GM21786 (cell line): ENCODE data around the gene PRKCB.

ENCODE experiments used
- ATAC-seq: cut with Tn5 transposase; IDR thresholded peaks from one replicate; pipeline ENCODE4 v1.9.1; 2021; ENCODE audit not compliant: unreplicated experiment

PRKCB gene

DNA sequence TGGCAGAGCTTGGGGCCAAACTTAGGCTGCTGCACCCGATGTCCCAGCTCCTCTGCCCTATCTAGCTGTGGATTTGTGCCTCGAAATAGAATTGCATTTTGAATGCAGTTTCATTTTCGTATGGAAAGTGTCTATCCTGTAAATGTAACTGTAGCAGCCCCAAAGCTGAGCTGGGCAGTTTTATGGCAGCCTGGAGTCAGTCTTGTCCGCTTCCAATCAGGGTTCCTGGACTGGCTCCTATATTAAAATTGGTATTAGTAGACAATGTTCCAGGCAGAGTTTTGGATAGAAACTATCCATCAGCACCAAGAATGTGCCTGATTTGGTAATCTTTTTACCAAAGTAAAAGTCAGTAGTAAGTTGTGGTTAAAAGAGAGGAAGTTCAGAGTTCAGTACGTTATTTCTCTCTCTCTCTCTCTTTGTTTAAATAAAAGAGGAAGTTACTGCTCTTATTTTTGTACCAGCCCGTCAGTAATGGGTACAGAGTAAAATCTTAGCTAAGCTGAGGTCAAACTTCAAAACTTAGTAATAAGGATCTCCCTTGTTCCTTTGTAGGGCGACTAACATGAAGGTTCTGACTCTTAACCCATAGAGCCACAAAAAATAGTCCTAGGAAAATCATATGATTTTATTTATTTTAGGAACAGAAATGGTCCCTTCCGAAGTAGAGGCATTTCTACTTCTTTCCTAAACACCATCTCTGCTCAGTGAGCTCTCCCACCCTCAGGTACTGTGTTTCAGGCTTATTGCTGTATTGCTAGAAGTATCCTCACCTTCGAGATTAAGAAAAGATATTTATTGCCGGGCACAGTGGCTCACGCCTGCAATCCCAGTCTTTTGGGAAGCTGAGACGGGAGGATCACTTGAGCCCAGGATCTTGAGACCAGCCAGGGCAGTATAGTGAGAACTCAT, 28.0 kb downstream of the PRKCB start:
- ATAC-seq, result peak; percentile 77

DNA sequence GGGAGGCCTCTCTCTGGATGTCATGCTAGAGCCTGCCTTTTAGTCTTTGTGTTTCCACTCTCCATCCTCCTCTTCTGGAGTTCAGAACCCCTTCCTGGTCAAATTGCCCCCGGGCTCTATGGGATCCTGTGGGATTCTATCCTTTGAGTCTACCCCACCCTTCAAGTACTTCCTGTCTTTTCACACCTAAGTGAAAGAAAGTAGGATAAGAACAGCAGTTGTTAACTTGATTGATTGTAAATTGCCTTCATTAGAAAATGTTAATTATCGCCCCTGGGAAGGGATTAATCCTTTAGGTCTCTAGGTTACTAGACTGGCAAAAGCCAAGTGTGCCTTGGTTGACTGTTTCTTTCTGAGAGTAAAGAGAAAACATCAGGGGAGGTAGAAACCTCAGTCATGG, 30.1 kb downstream of the PRKCB start:
- ATAC-seq, result no peak

DNA sequence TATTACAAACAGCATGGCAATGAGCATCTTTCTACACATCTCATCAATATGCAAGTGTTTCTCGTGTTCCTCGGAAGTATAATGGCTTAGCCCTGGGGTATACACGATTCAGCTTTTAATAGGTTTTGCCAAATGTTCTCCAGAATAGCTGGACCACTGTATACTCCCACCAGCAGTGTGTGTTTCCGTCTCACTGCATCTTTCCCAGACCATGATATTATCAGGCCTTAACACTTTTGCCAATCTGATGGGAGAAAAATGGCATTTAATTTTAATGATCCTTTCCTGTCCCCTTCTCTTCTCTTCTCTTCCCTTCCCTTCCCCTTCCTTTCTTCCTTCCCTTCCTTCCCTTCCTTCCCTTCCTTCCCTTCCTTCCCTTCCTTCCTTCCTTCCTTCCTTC, 30.8 kb downstream of the PRKCB start:
- no peak for ATAC-seq

DNA sequence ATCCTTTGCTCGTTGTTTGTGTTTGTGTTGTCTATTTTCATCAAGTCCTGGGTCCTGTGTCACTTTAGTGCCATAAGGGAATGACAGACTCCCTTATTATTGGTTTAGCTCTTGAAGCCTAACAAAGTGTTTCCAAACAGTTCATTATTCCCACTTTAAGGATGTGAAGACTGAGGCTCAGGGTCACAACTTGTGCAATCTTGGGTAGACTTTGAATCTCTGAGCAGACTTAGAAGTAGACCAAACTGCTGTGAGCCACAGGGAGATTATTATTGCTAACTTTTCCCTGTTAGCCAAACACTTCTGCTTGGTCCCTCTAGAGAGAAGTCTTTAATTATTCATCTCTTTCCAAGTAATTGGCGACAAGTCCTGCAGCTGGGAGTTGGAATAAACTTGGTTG, 31.8 kb downstream of the PRKCB start:
- ATAC-seq, result no peak

DNA sequence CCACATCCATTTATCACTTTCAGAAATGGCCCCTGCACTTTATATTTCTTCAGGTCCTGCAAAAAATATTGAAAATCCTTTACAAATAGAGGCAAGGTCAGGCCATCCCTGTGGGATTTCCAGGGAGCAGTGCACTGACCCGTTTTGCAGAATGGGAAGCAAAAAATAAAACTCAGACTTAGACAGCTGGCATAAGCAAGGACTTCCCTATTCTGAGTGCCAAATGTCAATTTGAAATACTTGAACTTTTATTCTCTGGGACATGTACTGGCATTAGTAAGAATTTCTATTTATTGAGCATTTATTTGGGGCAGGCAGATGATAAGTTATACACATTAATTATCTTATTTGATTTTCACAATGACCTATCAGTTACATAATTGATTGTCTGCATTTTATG, 32.4 kb downstream of the PRKCB start:
- no peak for ATAC-seq

DNA sequence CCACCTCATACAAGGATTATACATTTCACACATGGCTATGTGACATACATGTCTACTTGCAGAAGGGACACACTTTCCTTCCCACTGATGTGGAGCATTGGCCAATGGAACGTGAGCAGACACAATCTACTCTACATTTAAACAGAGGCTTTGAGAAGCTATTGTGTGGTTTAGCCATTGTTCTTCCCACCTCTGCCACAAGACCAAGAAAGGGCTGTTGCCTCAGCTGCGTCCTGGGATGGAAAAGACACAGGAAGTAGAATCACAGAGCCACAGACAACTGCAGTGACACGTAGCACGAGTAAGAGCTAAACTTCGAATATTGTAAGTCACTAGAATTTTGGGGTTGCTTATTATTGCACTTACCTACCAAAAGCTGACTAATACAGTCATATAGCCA, 33.3 kb downstream of the PRKCB start:
- ATAC-seq, result no peak

DNA sequence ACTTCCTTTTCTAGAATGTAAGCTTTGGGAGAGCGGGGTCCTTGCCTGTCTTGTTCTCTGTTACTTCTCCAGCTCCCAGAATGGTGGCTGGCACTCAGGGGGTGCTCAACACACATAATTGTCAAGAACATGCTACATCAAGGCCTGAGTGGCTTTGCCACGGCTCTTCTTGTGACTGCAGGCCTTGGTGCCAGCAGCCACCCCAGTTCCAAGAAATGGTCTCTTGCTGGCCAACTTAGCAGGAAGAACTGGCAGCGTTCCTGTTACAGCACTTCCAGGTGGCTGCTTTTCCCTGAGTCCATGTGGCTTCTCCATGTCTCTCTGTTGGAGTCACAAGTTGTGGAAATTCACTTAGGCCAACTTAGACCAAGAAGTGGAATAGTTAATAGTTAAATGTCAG, 36.1 kb downstream of the PRKCB start:
- no peak for ATAC-seq

DNA sequence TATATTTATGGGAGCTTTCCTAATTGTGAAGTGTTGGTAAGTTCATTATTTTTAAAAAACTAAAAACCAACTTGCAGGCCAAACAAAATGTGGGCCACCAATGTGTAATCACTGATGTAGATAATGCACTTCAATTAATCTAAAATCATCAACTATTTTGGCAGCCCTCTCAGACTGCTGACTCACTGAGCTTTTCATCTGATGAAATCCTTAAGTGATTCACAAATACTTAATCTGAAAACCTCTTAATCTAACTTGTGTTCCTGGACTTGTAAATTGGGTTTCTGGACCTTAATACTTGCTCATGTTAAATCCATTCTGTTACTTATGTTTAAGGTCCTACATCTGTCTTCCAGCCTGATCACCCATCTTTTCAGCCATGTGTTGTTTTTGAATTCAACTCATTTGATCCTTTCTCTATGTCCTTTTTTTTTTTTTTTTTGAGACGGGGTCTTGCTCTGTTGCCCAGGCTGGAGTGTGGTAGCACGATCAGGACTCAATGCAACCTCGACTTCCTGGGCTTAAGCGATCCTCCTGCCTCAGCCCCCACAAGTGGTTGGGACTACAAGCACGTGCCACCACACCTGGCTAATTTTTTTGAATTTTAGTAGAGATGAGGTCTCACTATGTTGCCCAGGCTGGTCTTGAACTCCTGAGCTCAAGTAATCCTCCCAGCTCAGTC, 39.0 kb downstream of the PRKCB start:
- no peak for ATAC-seq

DNA sequence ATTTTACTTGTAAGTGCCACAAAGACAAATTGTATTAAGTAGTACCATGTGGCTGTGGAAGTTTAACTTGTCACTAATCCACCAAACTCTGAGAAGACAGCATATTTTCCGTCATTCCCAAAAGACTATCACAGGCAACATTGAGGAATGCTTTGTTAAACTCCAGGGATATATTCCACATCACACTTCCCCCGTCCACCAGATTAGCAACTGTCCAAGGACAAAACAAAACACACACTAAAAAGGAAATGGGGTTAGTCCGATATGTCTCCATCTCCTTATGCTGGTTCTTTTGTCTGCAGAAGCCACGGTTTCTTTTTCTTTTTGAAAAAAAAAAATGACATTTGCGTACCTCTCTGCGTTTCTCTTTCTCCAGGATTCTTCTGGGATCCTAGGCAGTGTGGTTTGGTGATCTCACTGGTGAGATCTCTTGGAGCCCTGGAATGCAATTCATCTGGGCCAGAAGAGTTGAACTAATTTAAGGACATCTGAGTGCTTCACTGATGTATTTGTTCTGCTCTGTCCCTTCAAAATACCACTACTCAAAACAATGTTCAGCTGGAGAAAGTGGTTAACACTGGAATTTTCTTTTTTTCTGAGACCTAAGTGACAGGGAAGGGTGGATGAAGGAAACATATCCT, 40.6 kb downstream of the PRKCB start:
- no peak for ATAC-seq

DNA sequence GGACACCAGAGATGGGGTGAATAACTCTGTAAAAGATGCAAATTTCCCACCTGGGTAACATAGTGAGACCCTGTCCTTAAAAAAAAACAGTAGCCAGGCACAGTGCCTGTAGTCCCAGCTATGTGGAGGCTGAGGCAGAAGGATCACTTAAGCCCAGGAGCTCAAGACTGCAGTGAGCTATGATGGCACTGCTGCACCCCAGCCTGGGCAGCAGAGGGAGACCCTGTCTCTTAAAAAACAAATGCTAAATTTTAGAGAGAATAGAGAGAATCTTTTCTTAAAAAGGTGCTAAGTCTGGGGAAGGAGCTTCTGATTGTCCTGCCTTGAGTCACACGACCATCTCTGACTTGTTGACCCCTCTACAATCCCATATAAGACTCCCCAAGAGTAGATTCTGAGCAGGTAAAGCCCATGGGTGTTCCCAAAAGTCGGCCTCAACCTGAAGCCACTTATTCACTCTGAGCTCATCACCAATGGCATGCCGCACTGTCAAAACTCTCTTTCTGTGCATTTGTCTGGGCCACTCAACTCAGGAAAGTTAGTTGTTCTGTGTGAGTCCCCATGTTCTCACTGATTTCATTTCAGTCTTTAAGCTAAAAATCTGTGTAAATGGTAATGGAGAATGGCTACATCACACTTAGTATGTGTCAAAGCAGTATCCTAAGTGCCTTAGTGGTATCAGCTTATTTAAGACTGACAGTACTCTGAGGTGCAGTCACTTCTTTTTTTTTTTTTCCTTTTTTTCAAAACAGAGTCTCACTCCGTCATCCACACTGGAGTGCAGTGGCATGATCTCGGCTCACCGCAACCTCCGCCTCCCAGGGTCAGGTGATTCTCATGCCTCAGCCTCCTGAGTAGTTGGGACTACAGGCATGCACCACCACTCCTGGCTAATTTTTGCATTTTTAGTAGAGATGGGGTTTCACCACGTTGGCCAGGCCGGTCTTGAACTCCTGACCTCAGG, 41.6 kb downstream of the PRKCB start:
- no peak for ATAC-seq

DNA sequence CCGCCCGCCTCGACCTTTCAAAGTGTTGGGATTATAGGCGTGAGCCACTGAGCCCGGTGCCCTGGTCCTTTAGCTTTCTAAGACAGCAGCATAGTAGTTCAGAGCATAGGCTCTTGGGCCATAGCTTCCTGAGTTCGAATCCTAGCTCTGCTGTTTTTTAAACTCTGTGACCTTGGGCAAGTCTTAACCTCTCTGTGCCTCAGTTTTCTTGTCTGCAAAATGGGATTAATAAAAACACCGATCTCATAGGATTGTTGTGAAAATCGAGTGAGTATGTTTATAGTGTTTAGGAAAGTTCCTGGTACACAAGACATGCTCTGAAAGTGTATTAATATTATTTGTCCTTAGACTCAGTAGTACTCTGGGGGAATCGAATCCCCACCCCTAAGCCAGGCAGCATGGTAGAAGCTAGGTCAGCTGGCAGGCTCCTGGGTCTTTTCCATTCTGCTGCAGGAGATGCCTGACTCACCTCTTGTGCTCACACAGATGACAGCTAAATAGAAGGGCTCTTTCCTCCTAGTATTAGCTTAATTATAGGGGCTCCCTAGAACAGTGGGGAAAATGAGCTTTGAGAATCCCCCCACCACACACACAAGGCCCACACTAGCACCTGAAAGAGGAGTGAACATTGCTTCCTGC, 44.1 kb downstream of the PRKCB start:
- ATAC-seq, result no peak

DNA sequence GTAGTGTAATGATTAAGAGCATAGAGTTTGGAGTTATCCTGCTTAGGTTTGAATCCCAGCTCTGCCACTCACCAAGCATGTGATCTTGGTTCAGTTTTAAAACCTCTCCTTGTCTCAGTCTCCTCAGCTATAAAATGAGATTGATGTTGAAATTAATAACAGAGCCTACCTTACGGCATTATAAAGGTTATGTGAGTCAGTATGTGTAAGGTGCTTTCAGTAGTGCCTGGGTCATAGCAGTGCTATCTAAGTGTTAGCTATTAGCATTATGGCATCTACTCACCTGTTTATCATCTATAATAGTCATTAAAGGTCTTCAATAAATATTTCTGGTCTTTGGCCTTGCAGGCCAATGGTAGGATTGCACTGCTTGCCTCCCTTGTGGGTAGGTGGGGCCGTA, 53.4 kb downstream of the PRKCB start:
- no peak for ATAC-seq

DNA sequence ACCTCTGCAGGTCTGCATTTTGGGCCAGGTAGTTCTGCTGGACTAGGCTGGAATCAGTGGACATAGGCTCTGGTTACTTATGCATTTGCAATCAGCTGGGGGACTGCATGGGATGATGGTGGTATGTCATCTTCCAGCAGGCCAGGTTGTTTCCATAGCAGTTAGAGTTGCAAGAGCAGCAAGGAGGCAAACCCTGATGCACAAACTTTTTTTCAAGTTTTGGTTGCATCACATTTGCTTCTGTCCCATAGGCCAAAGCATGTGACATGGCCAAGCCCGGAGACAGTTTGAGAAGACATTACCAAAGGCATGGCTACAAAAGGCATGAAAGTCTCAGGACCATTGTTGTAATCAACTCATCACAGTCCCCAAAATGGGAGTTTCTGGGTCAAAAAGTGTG, 58.2 kb downstream of the PRKCB start:
- no peak for ATAC-seq

DNA sequence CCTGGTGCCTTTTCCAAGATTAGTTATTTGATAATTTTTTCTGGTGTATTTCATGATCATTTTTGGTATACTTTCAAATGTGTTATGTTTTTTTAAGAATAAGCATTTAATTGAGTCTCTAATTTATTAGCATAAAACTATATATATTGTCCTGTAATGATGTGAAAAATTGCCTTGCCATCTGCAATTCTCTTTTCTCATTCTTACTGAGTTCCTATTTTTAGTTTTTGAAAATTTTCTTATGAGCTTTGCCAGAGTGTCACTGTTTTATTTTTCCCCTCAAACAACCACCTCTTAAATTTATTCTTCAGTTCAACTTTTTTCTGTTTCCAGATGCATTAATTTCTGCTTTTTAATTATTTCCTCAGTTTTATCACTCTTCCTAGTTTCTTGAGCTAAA, 59.3 kb downstream of the PRKCB start:
- ATAC-seq, result no peak

DNA sequence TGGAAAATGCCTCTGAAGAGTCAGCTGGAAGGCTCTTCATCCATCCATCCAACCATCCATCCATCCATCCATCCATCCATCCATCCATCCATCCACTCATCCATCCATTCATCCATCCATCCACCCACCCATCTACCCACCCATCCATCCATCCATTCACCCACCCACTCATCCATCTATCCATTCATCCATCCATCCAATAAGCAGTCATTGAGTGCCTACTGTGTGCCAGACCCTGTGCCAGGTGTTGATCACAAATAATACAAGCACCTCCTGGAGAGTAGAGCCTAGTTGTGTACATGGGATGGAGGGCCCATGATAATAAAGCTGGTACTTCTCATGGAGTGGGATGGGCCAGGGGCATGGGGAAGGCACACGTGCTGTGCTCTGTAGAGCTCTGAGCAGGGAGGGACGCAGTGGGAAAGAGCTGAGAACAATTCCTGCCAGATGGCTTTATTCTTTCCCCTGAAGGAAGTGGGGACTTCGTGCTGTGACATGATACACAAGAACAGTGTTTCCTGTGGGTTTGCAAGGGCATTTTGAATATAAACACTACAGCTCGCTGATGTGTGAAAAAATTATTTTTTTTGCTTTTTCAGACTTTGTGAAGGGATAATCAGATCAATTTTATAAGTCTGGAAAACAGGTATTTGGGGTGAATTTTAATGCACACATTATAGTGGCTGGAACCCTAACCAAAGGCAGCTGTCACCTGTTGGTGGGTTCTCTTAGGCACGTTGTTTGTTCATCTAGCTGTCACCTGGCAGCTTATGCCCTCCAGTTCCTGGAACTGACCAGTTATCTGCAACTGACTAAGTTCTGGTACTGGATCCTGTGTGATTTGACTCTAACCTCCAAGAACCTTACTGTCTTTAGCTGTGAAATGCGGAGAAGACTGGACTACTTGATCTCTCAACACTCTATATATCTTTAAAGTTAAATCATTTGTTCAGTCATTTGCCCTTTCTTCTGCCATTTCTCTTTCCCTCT, 61.3 kb downstream of the PRKCB start:
- no peak for ATAC-seq

DNA sequence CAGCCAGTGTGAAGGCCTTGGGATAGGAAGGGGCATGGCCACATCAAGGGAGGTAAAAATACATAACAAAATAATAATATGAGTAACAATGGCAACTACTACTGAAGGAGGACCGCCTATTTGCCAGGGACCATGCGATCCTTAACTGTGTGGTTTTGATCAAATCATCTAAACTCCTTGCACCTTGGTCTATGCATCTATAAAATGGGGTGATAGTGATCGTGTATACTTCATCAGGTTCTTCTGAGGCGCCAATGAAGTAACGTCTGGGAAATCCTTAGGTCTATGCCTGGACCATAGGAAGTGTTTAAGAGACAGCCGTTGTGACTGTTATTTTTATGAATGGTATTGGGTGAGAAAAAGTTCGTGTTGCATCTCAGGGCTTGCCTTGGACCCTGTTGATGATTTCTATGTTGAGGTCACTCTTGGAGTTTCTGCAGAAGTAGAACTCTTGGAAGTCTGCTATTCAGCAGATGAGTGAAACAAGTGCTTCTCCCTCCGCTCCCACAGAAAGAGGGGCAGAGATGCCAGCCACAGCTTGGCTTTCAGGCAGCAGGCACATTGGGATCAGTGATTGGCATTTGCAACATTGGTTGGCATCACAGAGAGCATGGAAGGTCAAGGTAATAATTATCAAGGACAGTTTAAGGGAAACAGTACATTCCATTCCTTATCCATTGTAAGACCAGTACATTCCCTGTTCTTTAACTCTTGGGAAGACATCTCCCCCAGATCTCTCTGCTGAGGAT, 63.1 kb downstream of the PRKCB start:
- ATAC-seq, result no peak

DNA sequence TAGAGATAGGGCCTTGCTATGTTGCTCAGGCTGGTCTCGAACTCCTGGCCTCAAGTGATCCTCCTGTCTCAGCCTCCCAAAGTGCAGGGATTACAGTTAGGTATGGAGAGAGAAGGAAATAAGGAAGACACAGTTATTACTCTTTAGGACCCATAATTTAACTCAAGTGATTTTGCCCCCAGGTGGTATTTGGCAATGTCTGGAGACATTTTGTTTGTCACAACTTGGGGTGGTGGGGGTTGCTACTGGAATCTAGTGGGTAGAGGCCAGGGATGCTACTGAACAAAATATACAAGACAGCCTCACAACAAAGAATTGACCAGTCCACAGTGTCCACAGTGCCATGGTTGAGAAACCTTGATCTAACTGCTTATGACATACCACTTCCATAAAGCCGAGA, 64.1 kb downstream of the PRKCB start:
- no peak for ATAC-seq

DNA sequence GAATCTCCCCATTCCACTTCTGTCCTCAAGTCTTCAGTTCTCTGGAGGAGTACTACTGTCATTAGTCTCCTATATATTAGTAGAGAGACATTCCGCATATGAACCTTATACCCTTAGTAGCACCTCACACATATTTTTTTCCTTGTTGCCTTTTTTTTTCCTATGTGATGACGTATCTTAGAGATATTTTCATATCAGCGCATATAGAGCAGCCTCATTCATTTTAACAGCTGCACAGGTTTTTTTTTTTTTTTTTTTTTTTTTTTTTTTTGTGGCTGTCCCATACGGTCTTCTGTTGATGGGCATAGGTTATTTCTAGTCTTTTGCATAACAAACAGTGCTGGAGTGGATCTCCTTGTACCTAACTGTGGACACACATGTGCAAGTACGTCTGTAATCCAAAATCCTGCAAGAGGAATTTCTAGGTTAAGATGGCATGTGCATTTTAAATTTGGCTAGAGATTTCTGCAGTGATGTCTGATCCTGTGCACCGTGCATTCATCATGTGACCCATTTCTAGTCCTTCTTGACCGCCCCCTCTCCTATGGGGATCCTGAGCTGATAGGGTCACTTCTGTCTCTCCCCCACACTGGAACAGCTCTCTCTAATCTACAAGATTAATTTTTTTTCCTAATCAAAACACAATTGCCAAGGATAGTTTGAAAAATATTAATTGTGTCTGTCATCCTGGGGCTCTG, 64.8 kb downstream of the PRKCB start:
- no peak for ATAC-seq
